ENCODE results near the gene ECE2. TPM values are rescaled to one million over a fixed set of nuclear protein-coding genes. Genes with fewer than 3 reads are reported as not detected.
A peak's percentile ranks its signal among the peaks of the same experiment; 100 is the strongest.

ECE2 gene
- total RNA-seq, 1 experiment from 2014 or later, result 0.46 TPM

- TF ChIP-seq USF1 (CRISPR knock-in tag; IDR thresholded peaks at IDR 0.05) (peak; percentile 97), ZNF263 (CRISPR knock-in tag; IDR thresholded peaks at IDR 0.05; ENCODE audit: low read depth) (no peak), MLX (CRISPR knock-in tag; IDR thresholded peaks at IDR 0.05) (no peak)
- TF ChIP-seq, protein P1, sequence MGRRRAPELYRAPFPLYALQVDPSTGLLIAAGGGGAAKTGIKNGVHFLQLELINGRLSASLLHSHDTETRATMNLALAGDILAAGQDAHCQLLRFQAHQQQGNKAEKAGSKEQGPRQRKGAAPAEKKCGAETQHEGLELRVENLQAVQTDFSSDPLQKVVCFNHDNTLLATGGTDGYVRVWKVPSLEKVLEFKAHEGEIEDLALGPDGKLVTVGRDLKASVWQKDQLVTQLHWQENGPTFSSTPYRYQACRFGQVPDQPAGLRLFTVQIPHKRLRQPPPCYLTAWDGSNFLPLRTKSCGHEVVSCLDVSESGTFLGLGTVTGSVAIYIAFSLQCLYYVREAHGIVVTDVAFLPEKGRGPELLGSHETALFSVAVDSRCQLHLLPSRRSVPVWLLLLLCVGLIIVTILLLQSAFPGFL (CRISPR knock-in tag; IDR thresholded peaks at IDR 0.05; ENCODE audit: borderline replicate concordance), result no peak
- TF ChIP-seq, protein P2, sequence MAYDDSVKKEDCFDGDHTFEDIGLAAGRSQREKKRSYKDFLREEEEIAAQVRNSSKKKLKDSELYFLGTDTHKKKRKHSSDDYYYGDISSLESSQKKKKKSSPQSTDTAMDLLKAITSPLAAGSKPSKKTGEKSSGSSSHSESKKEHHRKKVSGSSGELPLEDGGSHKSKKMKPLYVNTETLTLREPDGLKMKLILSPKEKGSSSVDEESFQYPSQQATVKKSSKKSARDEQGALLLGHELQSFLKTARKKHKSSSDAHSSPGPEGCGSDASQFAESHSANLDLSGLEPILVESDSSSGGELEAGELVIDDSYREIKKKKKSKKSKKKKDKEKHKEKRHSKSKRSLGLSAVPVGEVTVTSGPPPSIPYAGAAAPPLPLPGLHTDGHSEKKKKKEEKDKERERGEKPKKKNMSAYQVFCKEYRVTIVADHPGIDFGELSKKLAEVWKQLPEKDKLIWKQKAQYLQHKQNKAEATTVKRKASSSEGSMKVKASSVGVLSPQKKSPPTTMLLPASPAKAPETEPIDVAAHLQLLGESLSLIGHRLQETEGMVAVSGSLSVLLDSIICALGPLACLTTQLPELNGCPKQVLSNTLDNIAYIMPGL (CRISPR knock-in tag; IDR thresholded peaks at IDR 0.05), result 0 out of 2 replicates have a peak, but pooled peaks have one; percentile 3
- TF ChIP-seq, protein P3, sequence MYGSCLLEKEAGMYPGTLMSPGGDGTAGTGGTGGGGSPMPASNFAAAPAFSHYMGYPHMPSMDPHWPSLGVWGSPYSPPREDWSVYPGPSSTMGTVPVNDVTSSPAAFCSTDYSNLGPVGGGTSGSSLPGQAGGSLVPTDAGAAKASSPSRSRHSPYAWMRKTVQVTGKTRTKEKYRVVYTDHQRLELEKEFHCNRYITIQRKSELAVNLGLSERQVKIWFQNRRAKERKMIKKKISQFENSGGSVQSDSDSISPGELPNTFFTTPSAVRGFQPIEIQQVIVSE (CRISPR knock-in tag; IDR thresholded peaks at IDR 0.05; ENCODE audit: borderline replicate concordance), result no peak
Observed at GRCh38 chr3:184314363-184314699, 38.5 kb downstream of the ECE2 start, which contains the start of gene EIF4G1 (continued).

DNA sequence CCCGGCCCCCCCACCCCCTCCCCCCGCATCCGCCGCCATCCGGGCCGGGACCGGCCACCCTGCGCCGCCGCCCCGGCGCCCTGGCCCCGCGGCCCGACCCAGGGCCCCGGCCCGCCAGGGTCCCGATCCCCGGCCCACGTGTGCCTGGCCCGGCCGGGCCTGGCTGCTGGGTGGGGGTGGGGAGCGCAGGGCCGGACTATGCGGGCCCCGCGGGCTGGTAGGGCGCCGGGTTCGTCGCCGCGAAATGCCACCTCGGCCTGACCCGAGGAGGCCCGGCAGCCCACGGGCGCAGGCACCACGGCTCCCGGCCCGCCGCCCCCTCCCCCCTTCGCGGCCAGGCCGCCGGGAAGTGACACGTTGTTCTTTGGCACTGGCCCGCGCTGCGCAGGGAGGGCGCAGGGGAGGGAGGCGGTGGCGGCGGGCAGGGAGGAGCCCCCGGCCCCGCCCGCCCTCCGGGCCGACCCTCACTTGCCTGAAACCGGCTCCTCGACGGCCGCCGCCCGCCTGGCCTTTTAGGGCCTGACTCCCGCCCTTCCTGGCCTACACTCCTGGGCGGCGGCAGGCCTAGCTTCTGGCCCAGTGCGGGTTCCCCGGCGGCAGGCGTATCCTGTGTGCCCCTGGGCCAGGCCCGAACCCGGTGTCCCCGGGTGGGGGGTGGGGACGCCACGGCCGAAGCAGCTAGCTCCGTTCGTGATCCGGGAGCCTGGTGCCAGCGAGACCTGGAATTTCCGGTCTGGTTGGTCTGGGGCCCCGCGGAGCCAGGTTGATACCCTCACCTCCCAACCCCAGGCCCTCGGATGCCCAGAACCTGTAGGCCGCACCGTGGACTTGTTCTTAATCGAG lies 39.1 kb downstream of the ECE2 start:
- POLR2A ChIA-PET, result no interaction called here
- H3K27me3 Mint-ChIP-seq (ENCODE audit: low read depth), result no peaks in the 10 kb centered on the region
- H3K36me3 Mint-ChIP-seq, result peaks cover 25% of the 10 kb centered on the region
- H3K27ac Mint-ChIP-seq, result 0 out of 2 replicates have a peak overlapping the region, but pooled peaks have one; percentile 70
- peak; percentile 46 for DNase-seq (ENCODE audit: low spot score)
- peaks cover 24% of the 10 kb centered on the region for H3K4me1 Mint-ChIP-seq
- ATAC-seq, result peak; percentile 10
- CTCF ChIA-PET, result interaction anchor here (1.4 kb wide), 1 partner anchor 138 kb away, joined by 3 read pairs; no protein-coding TSS in a partner anchor
- H3K4me3 Mint-ChIP-seq, result peak overlapping the region; percentile 72
- no peaks in the 10 kb centered on the region for H3K9me3 Mint-ChIP-seq
- TF ChIP-seq RELA (CRISPR knock-in tag; IDR thresholded peaks at IDR 0.05; ENCODE audit: borderline replicate concordance) (no peak), GABPB1 (CRISPR knock-in tag; IDR thresholded peaks at IDR 0.05) (0 out of 2 replicates have a peak, but pooled peaks have one; percentile 23), TEAD4 (CRISPR knock-in tag; IDR thresholded peaks at IDR 0.05) (no peak), ERG (CRISPR knock-in tag; IDR thresholded peaks at IDR 0.05) (no peak), CREM (CRISPR knock-in tag; IDR thresholded peaks at IDR 0.05) (0 out of 2 replicates have a peak, but pooled peaks have one; percentile 24), NR1H2 (CRISPR knock-in tag; IDR thresholded peaks at IDR 0.05) (no peak), GTF2I (CRISPR knock-in tag; conservative IDR thresholded peaks at IDR 0.05) (no peak), ZNF423 (CRISPR knock-in tag; IDR thresholded peaks at IDR 0.05) (no peak), CREB1 (CRISPR knock-in tag; IDR thresholded peaks at IDR 0.05) (no peak), MLX (CRISPR knock-in tag; IDR thresholded peaks at IDR 0.05) (no peak), ETV6 (CRISPR knock-in tag; IDR thresholded peaks at IDR 0.05) (0 out of 2 replicates have a peak, but pooled peaks have one; percentile 49), KAT7 (CRISPR knock-in tag; IDR thresholded peaks at IDR 0.05; ENCODE audit: borderline replicate concordance) (peak; percentile 38; the same call in 1 of the 2 replicates)
- TF ChIP-seq, protein P4, sequence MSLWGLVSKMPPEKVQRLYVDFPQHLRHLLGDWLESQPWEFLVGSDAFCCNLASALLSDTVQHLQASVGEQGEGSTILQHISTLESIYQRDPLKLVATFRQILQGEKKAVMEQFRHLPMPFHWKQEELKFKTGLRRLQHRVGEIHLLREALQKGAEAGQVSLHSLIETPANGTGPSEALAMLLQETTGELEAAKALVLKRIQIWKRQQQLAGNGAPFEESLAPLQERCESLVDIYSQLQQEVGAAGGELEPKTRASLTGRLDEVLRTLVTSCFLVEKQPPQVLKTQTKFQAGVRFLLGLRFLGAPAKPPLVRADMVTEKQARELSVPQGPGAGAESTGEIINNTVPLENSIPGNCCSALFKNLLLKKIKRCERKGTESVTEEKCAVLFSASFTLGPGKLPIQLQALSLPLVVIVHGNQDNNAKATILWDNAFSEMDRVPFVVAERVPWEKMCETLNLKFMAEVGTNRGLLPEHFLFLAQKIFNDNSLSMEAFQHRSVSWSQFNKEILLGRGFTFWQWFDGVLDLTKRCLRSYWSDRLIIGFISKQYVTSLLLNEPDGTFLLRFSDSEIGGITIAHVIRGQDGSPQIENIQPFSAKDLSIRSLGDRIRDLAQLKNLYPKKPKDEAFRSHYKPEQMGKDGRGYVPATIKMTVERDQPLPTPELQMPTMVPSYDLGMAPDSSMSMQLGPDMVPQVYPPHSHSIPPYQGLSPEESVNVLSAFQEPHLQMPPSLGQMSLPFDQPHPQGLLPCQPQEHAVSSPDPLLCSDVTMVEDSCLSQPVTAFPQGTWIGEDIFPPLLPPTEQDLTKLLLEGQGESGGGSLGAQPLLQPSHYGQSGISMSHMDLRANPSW (CRISPR knock-in tag; conservative IDR thresholded peaks at IDR 0.05; ENCODE audit: low read depth), result no peak
- TF ChIP-seq, protein P2 (CRISPR knock-in tag; IDR thresholded peaks at IDR 0.05), result peak; percentile 42

Data from WTC11 (cell line).